GDM1 (cell line): Measurements from ENCODE around the gene PDGFA.

Experiments
- DNase-seq: peaks from one replicate; lab custom pipeline; 2025; lab: John Stamatoyannopoulos, UW

The PDGFA gene

GRCh38 chr7:536231-536630, 16.6 kb upstream of the PDGFA start:
- no peak for DNase-seq

GRCh38 chr7:534959-535358, 15.3 kb upstream of the PDGFA start:
- no peak for DNase-seq

GRCh38 chr7:534075-534474, 14.4 kb upstream of the PDGFA start:
- no peak for DNase-seq

- no peak for DNase-seq
Observed at GRCh38 chr7:533266-533665, 13.6 kb upstream of the PDGFA start.

- DNase-seq = no peak
Observed at GRCh38 chr7:532379-533143, 12.9 kb upstream of the PDGFA start.

GRCh38 chr7:531777-532176, 12.1 kb upstream of the PDGFA start:
- DNase-seq = no peak

GRCh38 chr7:528451-528850, 8.8 kb upstream of the PDGFA start:
- DNase-seq = no peak

- no peak for DNase-seq
Observed at GRCh38 chr7:527723-528122, 8.1 kb upstream of the PDGFA start.

- no peak for DNase-seq
Observed at GRCh38 chr7:526460-527034, 6.9 kb upstream of the PDGFA start.

- DNase-seq = no peak
Observed at GRCh38 chr7:525740-526139, 6.1 kb upstream of the PDGFA start.

GRCh38 chr7:524800-525199, 5.2 kb upstream of the PDGFA start:
- DNase-seq = no peak

GRCh38 chr7:523347-524336, 4.0 kb upstream of the PDGFA start:
- no peak for DNase-seq

- no peak for DNase-seq
Observed at GRCh38 chr7:522951-523314, 3.3 kb upstream of the PDGFA start.

GRCh38 chr7:522071-522950, 2.7 kb upstream of the PDGFA start:
- no peak for DNase-seq

GRCh38 chr7:521221-522070, 1.8 kb upstream of the PDGFA start:
- DNase-seq = no peak

GRCh38 chr7:520503-521161, 986 bp upstream of the PDGFA start:
- DNase-seq = no peak

- peak; percentile 59 for DNase-seq
Observed at GRCh38 chr7:518630-519483, 789 bp downstream of the PDGFA start.

- no peak for DNase-seq
Observed at GRCh38 chr7:517774-518629, 1.6 kb downstream of the PDGFA start.
